Panc1 (cell line): ENCODE results near the gene UGT1A10. TPM values are rescaled to one million over a fixed set of nuclear protein-coding genes. Genes with fewer than 3 reads are reported as not detected.

Experiments
- ATAC-seq: fragments of 200-7000 bp; cut with Tn5 transposase; 2 replicates; pipeline ENCODE4 v1.9.1; 2020; ENCODE audit warnings: mild to moderate bottlenecking, moderate library complexity
- BruUV-seq: library from RNA; stranded (reverse); fragments of 400-500 nt; replicated peaks from 2 replicates; lab custom pipeline; 2021; lab: Mats Ljungman, UMichigan
- CTCF ChIA-PET: fragments of 300-600 bp; sonication (Branson Sonifier 250); formaldehyde crosslinking; loops from one replicate; lab custom pipeline; 2022; ENCODE audit warnings: antibody characterized with exemption; lab: Charles Lee
- POLR2A ChIA-PET: fragments of 300-600 bp; sonication (Branson Sonifier 250); formaldehyde crosslinking; loops from one replicate; lab custom pipeline; 2022; ENCODE audit warnings: antibody characterized with exemption; lab: Charles Lee
- DNase-seq: peaks from one replicate; pipeline ENCODE4 v3.0.0-alpha.2; 2010; ENCODE audit warnings: low read depth, low spot score
- H3K27ac ChIP-seq: 2 replicates; pipeline ENCODE4 v1.5.1; 2011; ENCODE audit warnings: mild to moderate bottlenecking, low read length, inconsistent platforms
- H3K27me3 ChIP-seq: fragments of 200-500 bp; sonication (Bioruptor generic); 2 replicates; pipeline ENCODE4 v1.6.0; 2014; ENCODE audit warnings: low read length, inconsistent platforms; ENCODE audit not compliant: control insufficient read depth, insufficient read depth
- H3K36me3 ChIP-seq: fragments of 200-500 bp; sonication (Bioruptor generic); 2 replicates; pipeline ENCODE4 v1.5.1; 2014; ENCODE audit warnings: inconsistent platforms, mild to moderate bottlenecking, low read length, moderate library complexity; ENCODE audit not compliant: control insufficient read depth, insufficient read depth
- H3K4me1 ChIP-seq: 2 replicates; pipeline ENCODE4 v1.5.1; 2011; ENCODE audit warnings: inconsistent platforms, mild to moderate bottlenecking, low read length, moderate library complexity; ENCODE audit not compliant: control insufficient read depth, insufficient read depth
- H3K4me3 ChIP-seq, 2 experiments: 2 replicates each; pipeline ENCODE4 v1.5.1; 2011 to 2012; ENCODE audit warnings: low read depth in 2 of 2, low read length in 2 of 2, mild to moderate bottlenecking in 2 of 2, inconsistent platforms in 1 of 2, moderate library complexity in 1 of 2
- H3K9me3 ChIP-seq: fragments of 200-500 bp; sonication (Bioruptor generic); 2 replicates; pipeline ENCODE4 v1.5.1; 2014; ENCODE audit warnings: low read depth, mild to moderate bottlenecking, inconsistent platforms, low read length, moderate library complexity; ENCODE audit not compliant: control insufficient read depth, insufficient read depth
- POLR2AphosphoS5 ChIP-seq: IDR thresholded peaks from 2 replicates; pipeline ENCODE4 v1.6.1; 2012; ENCODE audit warnings: mild to moderate bottlenecking, low read depth, low read length, moderate library complexity
- SIN3A ChIP-seq: IDR thresholded peaks from 2 replicates; pipeline ENCODE4 v1.6.1; 2012; ENCODE audit warnings: low read depth, mild to moderate bottlenecking, low read length, moderate library complexity, borderline replicate concordance; ENCODE audit not compliant: insufficient read depth
- TCF7L2 ChIP-seq: IDR thresholded peaks from 2 replicates; pipeline ENCODE4 v1.6.1; 2011; ENCODE audit warnings: mild to moderate bottlenecking, low read depth, low read length, inconsistent platforms
- in situ Hi-C: cut with HindIII; loops from 2 replicates; pipeline ENCODE4 v1.10.0; 2016; ENCODE audit warnings: low sequenced_read_pairs, low pct_unique_long_range_greater_than_20kb
- intact Hi-C: fragments of 100-400 bp; cut with micrococcal nuclease; formaldehyde crosslinking; loops from one replicate; pipeline ENCODE4 v1.10.0; 2022; ENCODE audit not compliant: unreplicated experiment
- total RNA-seq: library from RNA; stranded (reverse); gene quantifications from one replicate; pipeline ENCODE4 v1.2.1, GENCODE V29; 2021; ENCODE audit not compliant: unreplicated experiment
- TF ChIP-seq, protein P1 (sequence below): fragments of 450-650 bp; IDR thresholded peaks from 2 replicates; pipeline ENCODE4 v1.5.1; 2017; ENCODE audit warnings: mild to moderate bottlenecking
- TF ChIP-seq, protein P2 (sequence below), 2 experiments: IDR thresholded peaks; 2 replicates each; pipeline ENCODE4 v1.6.1; 2011 to 2012; ENCODE audit warnings: low read depth in 2 of 2, control low read depth in 1 of 2, low read length in 1 of 2, mild to moderate bottlenecking in 1 of 2, moderate library complexity in 1 of 2; ENCODE audit not compliant: insufficient read depth in 1 of 2

Gene UGT1A10
- total RNA-seq, 1 experiment from 2014 or later, result not detected

DNA sequence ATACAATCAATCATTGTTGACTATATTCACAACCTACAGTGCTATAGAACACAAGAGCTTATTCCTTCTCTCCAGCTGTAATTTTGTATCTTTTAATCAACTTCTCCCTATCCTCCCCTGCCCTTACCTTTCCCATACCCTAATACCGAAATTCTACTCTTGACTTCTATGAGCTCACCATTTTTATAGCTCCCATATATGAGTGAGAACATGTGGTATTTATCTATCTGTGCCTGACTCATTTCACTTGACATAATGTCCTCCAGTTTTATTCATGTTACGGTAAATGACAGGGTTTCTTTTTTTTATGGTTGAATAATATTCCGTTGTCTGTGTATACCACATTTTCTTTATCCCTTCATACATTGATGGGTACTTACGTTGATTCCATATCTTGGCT is 144.5 kb downstream of the UGT1A10 start:
- DNase-seq, result no peak
- no peak overlapping the region for H3K4me3 ChIP-seq
- intact Hi-C loops (no loop called here), in situ Hi-C loops (no loop called here)
- no peak overlapping the region for H3K27ac ChIP-seq
- ChIA-PET CTCF (no interaction called here), POLR2A (no interaction called here)
- no TSS peak for BruUV-seq
- H3K36me3 ChIP-seq, result no peaks in the 10 kb centered on the region
- H3K4me1 ChIP-seq, result no peaks in the 10 kb centered on the region
- H3K9me3 ChIP-seq, result no peaks in the 10 kb centered on the region
- H3K27me3 ChIP-seq, result no peaks in the 10 kb centered on the region
- no peak for ATAC-seq
- TF ChIP-seq SIN3A (no peak), TCF7L2 (no peak), POLR2AphosphoS5 (no peak)
- TF ChIP-seq, protein P1, sequence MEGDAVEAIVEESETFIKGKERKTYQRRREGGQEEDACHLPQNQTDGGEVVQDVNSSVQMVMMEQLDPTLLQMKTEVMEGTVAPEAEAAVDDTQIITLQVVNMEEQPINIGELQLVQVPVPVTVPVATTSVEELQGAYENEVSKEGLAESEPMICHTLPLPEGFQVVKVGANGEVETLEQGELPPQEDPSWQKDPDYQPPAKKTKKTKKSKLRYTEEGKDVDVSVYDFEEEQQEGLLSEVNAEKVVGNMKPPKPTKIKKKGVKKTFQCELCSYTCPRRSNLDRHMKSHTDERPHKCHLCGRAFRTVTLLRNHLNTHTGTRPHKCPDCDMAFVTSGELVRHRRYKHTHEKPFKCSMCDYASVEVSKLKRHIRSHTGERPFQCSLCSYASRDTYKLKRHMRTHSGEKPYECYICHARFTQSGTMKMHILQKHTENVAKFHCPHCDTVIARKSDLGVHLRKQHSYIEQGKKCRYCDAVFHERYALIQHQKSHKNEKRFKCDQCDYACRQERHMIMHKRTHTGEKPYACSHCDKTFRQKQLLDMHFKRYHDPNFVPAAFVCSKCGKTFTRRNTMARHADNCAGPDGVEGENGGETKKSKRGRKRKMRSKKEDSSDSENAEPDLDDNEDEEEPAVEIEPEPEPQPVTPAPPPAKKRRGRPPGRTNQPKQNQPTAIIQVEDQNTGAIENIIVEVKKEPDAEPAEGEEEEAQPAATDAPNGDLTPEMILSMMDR, result no peak
- TF ChIP-seq, protein P2, sequence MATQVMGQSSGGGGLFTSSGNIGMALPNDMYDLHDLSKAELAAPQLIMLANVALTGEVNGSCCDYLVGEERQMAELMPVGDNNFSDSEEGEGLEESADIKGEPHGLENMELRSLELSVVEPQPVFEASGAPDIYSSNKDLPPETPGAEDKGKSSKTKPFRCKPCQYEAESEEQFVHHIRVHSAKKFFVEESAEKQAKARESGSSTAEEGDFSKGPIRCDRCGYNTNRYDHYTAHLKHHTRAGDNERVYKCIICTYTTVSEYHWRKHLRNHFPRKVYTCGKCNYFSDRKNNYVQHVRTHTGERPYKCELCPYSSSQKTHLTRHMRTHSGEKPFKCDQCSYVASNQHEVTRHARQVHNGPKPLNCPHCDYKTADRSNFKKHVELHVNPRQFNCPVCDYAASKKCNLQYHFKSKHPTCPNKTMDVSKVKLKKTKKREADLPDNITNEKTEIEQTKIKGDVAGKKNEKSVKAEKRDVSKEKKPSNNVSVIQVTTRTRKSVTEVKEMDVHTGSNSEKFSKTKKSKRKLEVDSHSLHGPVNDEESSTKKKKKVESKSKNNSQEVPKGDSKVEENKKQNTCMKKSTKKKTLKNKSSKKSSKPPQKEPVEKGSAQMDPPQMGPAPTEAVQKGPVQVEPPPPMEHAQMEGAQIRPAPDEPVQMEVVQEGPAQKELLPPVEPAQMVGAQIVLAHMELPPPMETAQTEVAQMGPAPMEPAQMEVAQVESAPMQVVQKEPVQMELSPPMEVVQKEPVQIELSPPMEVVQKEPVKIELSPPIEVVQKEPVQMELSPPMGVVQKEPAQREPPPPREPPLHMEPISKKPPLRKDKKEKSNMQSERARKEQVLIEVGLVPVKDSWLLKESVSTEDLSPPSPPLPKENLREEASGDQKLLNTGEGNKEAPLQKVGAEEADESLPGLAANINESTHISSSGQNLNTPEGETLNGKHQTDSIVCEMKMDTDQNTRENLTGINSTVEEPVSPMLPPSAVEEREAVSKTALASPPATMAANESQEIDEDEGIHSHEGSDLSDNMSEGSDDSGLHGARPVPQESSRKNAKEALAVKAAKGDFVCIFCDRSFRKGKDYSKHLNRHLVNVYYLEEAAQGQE (IDR thresholded peaks at IDR 0.05; ENCODE audit: insufficient read depth in 1 of 2, low read depth in 2 of 2, low read length in 1 of 2), result no peak

DNA sequence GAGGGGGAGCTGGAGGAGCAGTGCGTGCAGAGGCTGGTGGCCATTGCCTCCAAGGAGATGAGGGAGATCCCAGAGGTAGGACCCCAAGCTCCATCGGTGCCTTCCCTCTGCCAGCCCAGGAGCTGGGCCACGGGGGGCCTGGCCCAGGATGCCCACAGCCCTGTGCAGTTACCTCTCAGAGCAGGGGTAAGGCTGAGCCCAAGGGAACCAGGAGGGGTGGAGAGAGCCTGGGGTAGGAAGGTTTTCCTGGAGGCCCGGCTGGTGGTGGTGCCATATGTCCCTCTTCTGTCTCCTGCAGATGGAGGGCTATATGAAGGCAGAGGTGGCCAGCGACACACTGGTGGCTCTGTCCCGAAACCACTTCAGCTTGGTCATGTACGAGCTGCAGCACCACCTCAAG is 153.3 kb downstream of the UGT1A10 start:
- ATAC-seq, result no peak
- TF ChIP-seq POLR2AphosphoS5, result no peak
- TF ChIP-seq, protein P2 (IDR thresholded peaks at IDR 0.05; ENCODE audit: insufficient read depth in 1 of 2, low read depth in 2 of 2, low read length in 1 of 2), result no peak
- TF ChIP-seq TCF7L2, result no peak
- TF ChIP-seq, protein P1, result no peak
- TF ChIP-seq SIN3A, result no peak
- no peaks in the 10 kb centered on the region for H3K9me3 ChIP-seq
- in situ Hi-C loops (no loop called here), intact Hi-C loops (no loop called here)
- POLR2A ChIA-PET, result no interaction called here
- no peaks in the 10 kb centered on the region for H3K36me3 ChIP-seq
- no TSS peak for BruUV-seq
- H3K27me3 ChIP-seq, result no peaks in the 10 kb centered on the region
- CTCF ChIA-PET, result no interaction called here
- no peak overlapping the region for H3K4me3 ChIP-seq
- H3K4me1 ChIP-seq, result no peaks in the 10 kb centered on the region
- no peak for DNase-seq
- no peak overlapping the region for H3K27ac ChIP-seq
